Measurements from ENCODE around the gene ACTBL2.
"Not testable (repeated sequence)": the region's sequence is repeated elsewhere in the genome, so short reads cannot be mapped to it uniquely, and the experiment has no call there.

Gene ACTBL2

GRCh38 chr5:57494104-57495098 is 11.8 kb upstream of the ACTBL2 start:
- peak in 2 of 5 donors; percentile 5 to 27 for DNase-seq

DNA sequence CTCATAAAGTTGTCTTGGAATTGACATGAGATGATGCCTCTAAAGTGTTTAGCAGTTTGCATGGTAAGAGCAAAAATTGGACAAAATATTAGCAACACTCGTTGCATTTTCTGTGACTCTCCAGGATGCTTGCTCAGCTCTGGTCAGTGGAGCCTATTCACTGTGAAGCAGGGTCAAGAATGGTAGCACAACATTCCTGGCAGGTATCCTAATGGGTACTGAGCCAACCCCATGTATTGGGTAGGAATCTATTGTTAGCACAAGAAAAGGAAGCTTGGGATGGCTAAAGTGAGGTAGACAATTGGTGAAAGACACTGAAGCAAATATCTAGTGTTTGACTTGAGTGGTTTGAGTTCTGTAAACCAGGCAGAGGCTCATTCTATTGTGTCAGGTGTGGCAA is 10.4 kb upstream of the ACTBL2 start:
- no peak for DNase-seq

DNA sequence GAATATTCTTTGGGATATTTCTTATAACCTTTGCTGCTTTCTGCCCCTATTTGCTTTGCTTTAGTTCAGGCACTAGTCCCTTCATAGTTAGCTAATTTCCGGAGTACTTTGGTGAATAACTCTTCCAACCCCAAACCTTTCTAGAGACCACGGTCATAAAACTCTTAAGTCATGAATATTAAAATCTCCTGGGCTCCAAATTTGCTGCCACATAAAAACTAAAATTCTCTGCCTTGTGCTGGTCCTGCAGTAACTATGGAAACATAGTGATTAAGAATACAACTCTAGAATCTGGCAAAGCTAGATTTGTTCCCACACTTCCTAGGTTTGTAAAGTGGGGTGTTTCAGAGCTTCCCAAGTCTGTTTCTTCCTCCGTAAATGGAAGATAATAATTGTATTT is 10.0 kb upstream of the ACTBL2 start:
- DNase-seq: no peak

DNA sequence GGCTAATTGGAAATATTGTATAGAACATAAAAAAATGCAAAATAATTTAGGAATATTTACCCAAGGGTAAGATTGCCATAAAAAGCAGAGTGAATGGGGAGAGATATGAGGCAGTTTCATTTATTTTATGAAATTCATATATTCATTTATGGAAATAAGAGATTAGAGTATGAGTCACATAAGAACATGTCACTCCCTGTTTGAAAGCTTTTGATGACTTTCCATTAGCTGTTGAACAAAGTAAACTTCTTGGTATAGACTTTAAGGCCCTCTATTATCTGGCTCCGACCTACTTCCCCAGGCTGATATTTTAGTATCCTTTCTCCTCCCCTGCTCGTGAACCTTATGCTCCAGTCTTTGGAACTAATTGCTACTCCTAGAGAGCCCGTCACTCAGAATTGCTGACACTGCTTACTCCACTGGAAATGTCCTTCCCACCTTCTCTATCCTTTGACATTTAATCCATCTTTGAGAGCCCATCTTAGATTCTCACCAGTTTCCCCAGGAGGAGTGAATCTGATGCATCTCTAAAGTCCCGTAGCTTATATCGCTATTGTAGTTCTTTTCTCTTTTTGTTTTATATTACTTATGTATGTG is 8.9 kb upstream of the ACTBL2 start:
- no peak for DNase-seq

DNA sequence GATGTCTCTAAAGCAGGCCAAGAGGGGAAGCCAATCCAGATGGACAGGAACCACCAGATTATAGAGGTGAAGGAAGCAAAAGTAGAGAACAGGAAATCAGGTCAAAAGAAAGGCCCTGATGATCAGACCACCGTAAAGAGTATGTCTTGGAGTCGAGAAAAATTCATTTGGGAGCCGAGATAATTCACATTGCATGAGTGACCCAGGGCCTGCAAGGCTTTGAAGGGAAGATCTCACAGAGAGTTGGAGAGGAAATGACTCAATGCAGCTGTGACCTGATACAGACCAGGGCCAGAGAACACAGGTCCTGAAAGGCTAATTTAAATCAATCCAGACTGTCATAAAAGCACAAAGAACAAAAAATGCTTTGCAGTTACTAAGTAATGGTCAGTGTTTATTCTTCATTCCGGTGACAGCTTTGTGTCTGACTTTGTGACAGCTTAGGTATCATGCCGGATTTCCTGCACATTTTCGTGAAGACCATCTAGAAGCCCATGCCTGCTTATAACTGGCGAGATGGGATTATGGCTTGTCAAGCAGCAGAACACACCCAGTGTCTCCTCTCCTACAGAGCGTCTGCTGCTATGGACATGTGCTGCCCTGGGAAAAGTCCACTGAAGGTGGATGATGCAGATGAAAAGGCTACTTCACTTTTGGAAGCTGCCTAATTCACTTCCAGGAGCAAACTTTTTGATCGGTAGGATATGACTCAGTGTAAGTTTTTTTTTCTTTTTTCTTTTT is 5.8 kb upstream of the ACTBL2 start:
- DNase-seq: no peak

DNA sequence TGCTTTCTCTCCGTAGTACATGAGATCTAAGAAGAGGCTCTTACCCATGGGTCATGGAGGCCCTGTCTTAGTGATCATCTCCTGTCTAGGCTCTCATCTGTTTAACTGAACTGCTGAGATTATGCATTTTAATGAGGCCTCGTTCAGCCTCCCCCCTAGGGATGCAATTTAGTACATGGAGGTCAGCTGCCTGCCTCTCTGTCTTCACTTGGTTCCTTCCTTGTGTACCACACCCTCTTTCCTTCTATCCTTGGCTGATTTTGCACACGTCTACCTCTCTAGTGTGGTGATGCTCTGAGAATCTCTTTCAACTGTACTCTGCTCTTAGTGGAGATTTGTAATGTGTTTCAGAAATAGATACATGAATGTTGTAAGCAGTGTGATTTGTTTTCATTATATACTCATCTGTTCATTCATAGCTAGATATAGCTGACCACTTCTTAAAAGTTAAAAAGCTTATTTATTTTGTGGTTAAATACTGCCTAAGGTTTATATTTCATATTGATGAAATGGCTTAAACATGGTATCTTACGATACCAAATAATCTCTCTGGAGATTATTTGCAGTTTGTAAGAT is 3.5 kb upstream of the ACTBL2 start:
- no peak for DNase-seq

DNA sequence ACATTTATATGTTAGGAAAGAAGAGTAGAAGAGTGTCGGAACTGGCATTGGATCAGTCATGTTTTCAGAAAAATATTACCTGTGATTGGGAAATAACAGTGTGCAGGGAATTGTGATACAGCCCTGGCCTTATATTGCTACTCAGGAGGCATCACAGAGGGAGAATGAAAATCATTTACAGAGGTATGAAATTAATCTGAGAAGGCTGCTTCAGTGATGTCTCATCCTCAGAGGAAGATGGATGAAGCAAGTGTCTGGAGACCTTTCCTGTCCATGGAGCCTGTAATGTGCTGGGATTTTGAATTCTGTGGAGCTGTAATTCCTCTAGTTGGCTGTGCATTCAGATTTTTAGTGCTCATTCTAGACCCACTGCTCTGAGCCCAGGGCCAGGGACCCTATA is 3.8 kb downstream of the ACTBL2 start:
- DNase-seq: no peak

- no peak for DNase-seq
Observed at GRCh38 chr5:57476601-57477056, 6.0 kb downstream of the ACTBL2 start.

GRCh38 chr5:57470339-57470738 is 12.3 kb downstream of the ACTBL2 start:
- no peak for DNase-seq

DNA sequence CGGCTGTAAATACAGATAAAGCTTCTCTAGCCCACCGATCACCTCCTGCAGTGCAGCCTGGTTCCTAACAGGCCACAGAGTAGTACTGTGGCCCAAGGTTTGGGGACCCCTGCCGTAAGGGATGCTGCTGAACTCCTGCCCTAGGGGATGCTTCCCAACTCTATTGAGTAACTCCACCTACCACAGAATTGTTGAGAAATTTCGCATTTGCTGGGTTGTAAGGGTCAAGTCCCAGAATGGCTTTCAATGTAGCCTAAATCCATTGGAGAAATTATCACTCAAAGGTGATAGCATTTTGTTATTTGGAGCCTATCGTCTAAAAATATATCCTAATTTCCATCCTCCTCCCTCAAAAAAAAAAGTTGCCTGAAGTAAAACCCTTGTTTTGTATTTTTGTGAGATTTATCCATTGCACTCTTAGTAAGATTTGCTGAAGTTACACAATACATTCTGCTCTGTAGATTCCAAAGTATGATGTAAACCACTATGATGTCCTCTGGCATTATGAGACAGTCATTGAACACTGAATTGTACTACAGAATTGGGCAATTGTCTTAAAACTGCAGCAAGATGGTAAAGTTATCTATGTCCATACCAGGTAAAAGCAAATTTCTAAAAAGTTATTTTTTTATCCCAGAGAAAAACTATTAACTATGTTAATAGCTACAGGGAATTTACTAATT is 14.0 kb downstream of the ACTBL2 start:
- DNase-seq: no peak

DNA sequence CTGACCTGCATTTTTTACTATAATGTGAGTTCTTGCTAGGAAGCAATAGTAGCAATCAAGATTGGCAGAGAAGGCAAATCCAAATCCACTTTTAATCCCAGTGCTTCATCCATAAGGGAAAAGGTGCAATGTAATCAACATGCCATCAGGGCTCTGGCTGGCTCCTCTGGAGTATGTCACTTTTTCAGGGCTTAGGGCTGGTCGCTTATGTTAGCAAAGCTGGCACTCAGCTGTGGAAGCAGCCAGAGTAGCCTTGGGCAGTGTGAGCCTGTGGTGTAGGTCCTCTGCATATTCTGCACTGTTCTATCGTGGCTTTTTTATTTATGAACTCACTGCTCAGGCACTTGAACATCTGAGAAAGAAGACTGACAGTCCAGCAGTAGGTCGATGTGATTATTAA is 16.1 kb downstream of the ACTBL2 start:
- DNase-seq: no peak

GRCh38 chr5:57460056-57460455 is 22.6 kb downstream of the ACTBL2 start:
- not testable (repeated sequence) for DNase-seq

- DNase-seq: no peak
Observed at GRCh38 chr5:57458443-57458842, 24.2 kb downstream of the ACTBL2 start.

DNA sequence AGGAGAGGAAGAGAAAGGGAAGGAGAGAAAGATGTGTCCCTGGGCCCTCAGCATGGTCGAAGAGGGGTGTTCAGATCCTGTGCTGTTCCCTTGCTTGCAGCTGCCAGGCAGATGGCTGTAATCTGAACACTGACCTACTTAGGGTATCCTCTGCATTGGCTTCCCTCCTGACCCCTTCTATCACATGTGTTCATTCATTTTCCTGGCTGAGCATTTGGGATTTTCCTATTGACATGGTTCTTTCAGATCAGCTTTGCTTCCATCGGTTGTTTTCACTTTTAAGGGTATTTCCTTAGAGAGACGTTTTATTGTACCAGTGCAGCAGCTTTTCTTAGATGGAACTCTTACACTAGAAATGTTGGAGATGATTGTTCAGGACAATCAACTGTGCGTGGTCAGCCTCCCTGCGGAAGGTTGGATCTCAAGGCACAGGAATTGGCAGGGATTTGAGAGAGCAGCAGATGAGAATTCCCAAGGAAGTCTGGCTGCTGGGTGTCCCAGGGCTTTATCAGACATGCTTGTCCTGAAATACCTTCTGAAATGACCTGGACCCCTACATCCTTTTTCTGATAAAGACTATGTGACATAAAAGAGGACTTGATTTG is 26.0 kb downstream of the ACTBL2 start:
- DNase-seq: no peak

- no peak for DNase-seq
Observed at GRCh38 chr5:57455511-57456455, 26.8 kb downstream of the ACTBL2 start.

DNA sequence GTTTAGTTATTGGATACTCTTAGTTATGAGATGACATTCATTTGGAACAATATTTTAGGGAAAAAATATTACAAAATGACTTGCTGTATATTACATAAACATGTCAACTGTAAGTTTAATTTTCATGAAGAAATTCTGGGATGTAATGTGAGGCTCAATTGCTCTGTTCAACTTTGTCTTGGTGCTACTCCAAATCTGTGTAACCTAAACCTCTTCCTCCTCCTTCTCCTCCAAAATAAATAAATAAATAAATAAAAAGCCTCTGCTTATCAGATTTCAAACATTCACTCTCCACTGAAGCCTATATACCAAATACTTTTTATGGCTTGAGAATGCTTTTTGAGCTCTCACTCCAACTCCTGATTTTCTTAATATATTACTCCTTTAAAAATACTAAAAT is 27.7 kb downstream of the ACTBL2 start:
- DNase-seq: no peak

- DNase-seq: no peak
Observed at GRCh38 chr5:57453728-57454127, 28.9 kb downstream of the ACTBL2 start.

DNA sequence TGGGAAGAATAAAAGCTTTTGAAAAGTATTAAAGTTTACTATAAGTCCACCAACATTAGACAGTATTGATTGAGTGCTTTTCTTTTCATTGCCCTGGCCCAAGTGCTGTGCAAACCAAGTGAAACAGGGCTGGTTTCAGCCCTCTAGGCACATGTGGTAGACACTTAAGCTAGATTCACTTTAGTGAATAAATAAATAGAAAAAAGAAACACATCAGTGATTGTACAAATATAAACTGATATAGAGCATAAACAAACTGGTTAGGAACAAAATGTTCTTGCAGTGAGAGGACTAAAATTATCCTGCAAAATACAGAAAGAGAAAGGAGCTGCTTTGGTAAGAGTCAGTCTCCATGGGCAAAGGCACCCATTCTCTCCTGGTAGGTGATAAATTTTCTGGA is 29.7 kb downstream of the ACTBL2 start:
- no peak for DNase-seq

DNA sequence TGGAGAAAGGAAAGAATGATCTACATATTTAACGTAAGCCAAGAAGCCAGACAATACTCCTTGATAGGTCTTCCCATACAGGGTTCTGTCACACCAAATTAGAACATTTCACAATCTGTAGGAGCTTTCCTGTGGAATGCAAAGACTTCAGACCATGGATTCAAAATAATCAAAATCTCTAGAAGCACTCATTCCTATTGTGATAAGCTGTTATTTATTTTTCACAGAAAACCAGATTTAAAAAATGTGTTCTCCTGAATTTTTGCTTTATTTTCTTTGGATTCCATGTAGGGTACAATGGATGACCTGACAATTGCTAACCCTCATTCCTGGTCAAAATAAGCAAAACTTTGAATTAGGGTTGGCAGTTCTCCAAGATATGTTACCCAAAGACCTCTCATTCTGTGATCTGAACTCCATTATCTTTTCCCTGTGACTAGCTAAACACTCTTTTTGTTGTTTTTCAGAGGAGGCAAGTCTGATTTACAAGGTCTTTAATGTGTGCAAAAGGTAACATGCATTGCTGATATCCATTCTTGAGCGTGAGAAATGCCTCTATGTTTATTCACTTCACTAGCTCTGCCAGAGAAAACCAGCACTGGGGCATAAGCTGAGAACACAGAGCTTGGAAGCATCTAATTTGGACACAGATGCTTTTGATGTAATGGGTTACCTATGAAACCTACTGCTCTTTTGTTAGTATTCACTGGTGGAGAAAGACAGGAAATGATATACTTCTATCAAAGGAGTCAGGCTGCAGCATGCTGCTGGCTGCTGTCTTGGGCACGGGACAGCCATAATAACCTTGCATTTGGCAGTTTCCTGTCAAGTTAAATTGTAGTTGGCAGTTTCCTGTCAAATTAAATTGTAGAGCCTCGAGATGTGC is 31.4 kb downstream of the ACTBL2 start:
- peak in 1 of 5 donors; percentile 1 for DNase-seq

GRCh38 chr5:57448751-57449150 is 33.9 kb downstream of the ACTBL2 start:
- DNase-seq: no peak
